ENCODE results near the gene GATAD2A. TPM values are rescaled to one million over a fixed set of nuclear protein-coding genes. Genes with fewer than 3 reads are reported as not detected.

The GATAD2A gene
- total RNA-seq, 4 donors from 2014 or later = 17.7 to 51.4 (median 40.1) TPM

GRCh38 chr19:19514881-19515641 is 109.6 kb downstream of the GATAD2A start, which contains the start of gene TSSK6:
Gene TSSK6 (minus strand): TSS chr19:19515548. CDS start chr19:19515427, 121 bp downstream.
- Histone ChIP-seq H3K9me3 (no peaks in the 10 kb centered on the region), H3K4me1 (peaks cover 20 to 34% of the 10 kb centered on the region in 2 donors), H3K4me3 (peak within 1 kb of the TSS; percentile 76 to 94 (median 92)), H3K27me3 (no peaks in the 10 kb centered on the region), H3K36me3 (peaks cover 0 to under 1% of the 10 kb centered on the region in 2 donors), H3K27ac (peak within 1 kb of the TSS; percentile 87 to 94 (median 90))
- TF ChIP-seq, protein P1, sequence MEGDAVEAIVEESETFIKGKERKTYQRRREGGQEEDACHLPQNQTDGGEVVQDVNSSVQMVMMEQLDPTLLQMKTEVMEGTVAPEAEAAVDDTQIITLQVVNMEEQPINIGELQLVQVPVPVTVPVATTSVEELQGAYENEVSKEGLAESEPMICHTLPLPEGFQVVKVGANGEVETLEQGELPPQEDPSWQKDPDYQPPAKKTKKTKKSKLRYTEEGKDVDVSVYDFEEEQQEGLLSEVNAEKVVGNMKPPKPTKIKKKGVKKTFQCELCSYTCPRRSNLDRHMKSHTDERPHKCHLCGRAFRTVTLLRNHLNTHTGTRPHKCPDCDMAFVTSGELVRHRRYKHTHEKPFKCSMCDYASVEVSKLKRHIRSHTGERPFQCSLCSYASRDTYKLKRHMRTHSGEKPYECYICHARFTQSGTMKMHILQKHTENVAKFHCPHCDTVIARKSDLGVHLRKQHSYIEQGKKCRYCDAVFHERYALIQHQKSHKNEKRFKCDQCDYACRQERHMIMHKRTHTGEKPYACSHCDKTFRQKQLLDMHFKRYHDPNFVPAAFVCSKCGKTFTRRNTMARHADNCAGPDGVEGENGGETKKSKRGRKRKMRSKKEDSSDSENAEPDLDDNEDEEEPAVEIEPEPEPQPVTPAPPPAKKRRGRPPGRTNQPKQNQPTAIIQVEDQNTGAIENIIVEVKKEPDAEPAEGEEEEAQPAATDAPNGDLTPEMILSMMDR (IDR thresholded peaks at IDR 0.05 in 4 of 5, conservative IDR thresholded peaks at IDR 0.05 in 1 of 5) = no peak
- TF ChIP-seq POLR2A (IDR thresholded peaks at IDR 0.05) = no peak
- DNase-seq (no peak), ATAC-seq (no peak)
- intact Hi-C loops (cut with DNase I; ENCODE audit: low total_unique reads) = no loop called here
- in situ Hi-C loops (cut with MboI; ENCODE audit: low sequenced_read_pairs in 4 of 4) = no loop called here

DNA sequence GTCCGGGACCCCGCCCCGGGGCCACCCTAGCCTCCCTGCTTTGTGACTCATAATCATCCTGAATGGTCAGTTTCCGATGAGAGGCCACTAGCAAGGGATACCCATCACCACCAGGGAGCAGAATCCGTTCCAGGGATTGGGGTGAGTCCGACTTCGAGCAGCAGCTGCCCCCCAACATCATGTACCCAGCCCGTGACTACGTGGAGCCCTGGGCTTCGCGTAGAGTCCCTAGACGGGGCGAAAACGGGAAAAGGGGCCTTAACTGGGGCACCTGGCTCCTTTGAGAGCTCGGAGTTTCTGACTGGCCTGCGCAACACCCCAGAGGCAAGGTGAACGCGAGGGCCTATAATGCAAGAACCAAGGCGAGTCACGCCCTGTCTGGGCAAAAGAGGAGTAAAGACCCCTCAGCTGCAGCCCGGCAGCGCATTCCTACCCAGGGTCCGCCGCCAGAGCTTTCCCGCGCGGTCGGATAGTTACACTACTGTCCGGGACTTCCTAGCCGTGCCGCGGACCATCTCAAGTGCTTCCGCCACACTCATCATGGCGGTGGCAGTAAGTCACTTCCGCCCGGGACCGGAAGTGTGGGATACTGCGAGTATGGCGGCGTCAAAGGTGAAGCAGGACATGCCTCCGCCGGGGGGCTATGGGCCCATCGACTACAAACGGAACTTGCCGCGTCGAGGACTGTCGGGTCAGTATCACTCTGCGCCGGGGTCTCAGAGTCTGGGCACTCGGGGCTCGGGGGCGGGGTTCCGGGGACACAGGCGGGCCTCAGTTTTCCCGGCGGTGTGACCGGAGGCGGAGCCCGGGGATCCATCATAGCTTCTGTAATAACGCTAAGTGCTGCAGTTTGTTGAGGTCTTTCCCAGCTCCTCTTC is 110.4 kb downstream of the GATAD2A start, which contains the start of gene NDUFA13:
Gene NDUFA13, plus strand, starts transcription at position 584 of the 878 bp plus-strand sequence. Its CDS starts 14 bp downstream, at position 598.
- H3K4me1 ChIP-seq = peaks cover 20 to 34% of the 10 kb centered on the region in 2 donors
- peak; percentile 96 to 97 for ATAC-seq
- TF ChIP-seq, protein P1 (IDR thresholded peaks at IDR 0.05 in 4 of 5, conservative IDR thresholded peaks at IDR 0.05 in 1 of 5) = no peak
- peak; percentile 58 to 70 for TF ChIP-seq POLR2A (IDR thresholded peaks at IDR 0.05)

DNA sequence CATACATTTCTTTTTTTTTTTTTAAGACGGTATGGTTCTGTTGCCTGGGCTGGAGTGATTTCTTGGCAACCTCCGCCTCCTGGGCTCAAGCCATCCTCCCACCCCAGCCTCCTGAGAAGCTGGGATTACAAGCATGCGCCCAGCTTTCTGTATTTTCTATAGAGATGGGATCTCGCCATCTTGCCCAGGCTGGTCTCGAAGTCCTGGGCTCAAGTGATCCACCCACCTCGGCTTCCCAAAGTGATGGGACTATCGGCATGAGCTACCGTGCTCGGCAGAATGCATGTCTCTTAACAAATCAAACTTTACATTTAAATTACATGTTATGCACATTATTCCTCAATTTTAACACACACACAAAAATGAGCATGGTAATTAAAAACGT is 111.8 kb downstream of the GATAD2A start:
- in situ Hi-C loops (cut with MboI; ENCODE audit: low sequenced_read_pairs in 4 of 4) (no loop called here), intact Hi-C loops (cut with DNase I; ENCODE audit: low total_unique reads) (no loop called here)
- peak overlapping the region; percentile 87 to 94 (median 90) for H3K27ac ChIP-seq
- ATAC-seq = no peak
- peaks cover 0 to 7% of the 10 kb centered on the region in 2 donors for H3K36me3 ChIP-seq
- H3K4me3 ChIP-seq = peak overlapping the region; percentile 76 to 94 (median 92)
- DNase-seq = no peak
- H3K9me3 ChIP-seq = no peaks in the 10 kb centered on the region
- no peaks in the 10 kb centered on the region for H3K27me3 ChIP-seq
- TF ChIP-seq POLR2A (IDR thresholded peaks at IDR 0.05) = no peak
- TF ChIP-seq, protein P1 (IDR thresholded peaks at IDR 0.05 in 4 of 5, conservative IDR thresholded peaks at IDR 0.05 in 1 of 5) = no peak
- peaks cover 20 to 34% of the 10 kb centered on the region in 2 donors for H3K4me1 ChIP-seq

More for the DNA sequence above, 110.4 kb downstream of the GATAD2A start, which contains the start of gene NDUFA13:
- peak; percentile 79 to 91 for DNase-seq
- intact Hi-C loops (cut with DNase I; ENCODE audit: low total_unique reads) = loop anchor here (1.0 kb wide), 1 partner anchor 324 kb away; the partner anchor contains the start of genes BORCS8 and RFXANK
- Histone ChIP-seq H3K27me3 (no peaks in the 10 kb centered on the region), H3K27ac (peak within 1 kb of the TSS; percentile 87 to 94 (median 90)), H3K36me3 (peaks cover 0 to 7% of the 10 kb centered on the region in 2 donors), H3K9me3 (no peaks in the 10 kb centered on the region), H3K4me3 (peak within 1 kb of the TSS; percentile 76 to 94 (median 92))
- in situ Hi-C loops (cut with MboI; ENCODE audit: low sequenced_read_pairs in 4 of 4) = no loop called here

GRCh38 chr19:19520989-19521388 is 115.5 kb downstream of the GATAD2A start:
- in situ Hi-C loops (cut with MboI; ENCODE audit: low sequenced_read_pairs in 4 of 4) = loop anchor here in 1 of 4 donors (10.0 kb wide), 1 partner anchor 124 kb away; the partner anchor contains the start of gene GMIP
- no peak for DNase-seq
- intact Hi-C loops (cut with DNase I; ENCODE audit: low total_unique reads) = no loop called here
- TF ChIP-seq, protein P1 (IDR thresholded peaks at IDR 0.05 in 4 of 5, conservative IDR thresholded peaks at IDR 0.05 in 1 of 5) = no peak
- TF ChIP-seq POLR2A (IDR thresholded peaks at IDR 0.05) = no peak
- ATAC-seq = no peak
- Histone ChIP-seq H3K4me1 (peaks cover 29 to 31% of the 10 kb centered on the region in 2 donors), H3K9me3 (no peaks in the 10 kb centered on the region), H3K27ac (no peak overlapping the region), H3K27me3 (no peaks in the 10 kb centered on the region), H3K36me3 (peaks cover 0 to 11% of the 10 kb centered on the region in 2 donors), H3K4me3 (no peak overlapping the region)
